WTC11 (cell line): Measurements from ENCODE around the gene TPM4. TPM values are rescaled to one million over a fixed set of nuclear protein-coding genes. Genes with fewer than 3 reads are reported as not detected.

Experiments used
- ATAC-seq: fragments of 200-7000 bp; cut with Tn5 transposase; 2 replicates; pipeline ENCODE4 v1.10.0; 2021; ENCODE audit warnings: mild to moderate bottlenecking, moderate library complexity
- CTCF ChIA-PET: fragments of 300-600 bp; sonication (Branson Sonifier 250); formaldehyde crosslinking; loops from one replicate; lab custom pipeline; 2021; ENCODE audit warnings: antibody characterized with exemption; lab: Charles Lee
- POLR2A ChIA-PET: fragments of 350-600 bp; sonication (Branson Sonifier 250); formaldehyde crosslinking; loops from one replicate; lab custom pipeline; 2021; ENCODE audit warnings: antibody characterized with exemption; lab: Charles Lee
- DNase-seq: peaks from one replicate; pipeline ENCODE4 v3.0.0; 2021; ENCODE audit warnings: low spot score
- H3K27ac Mint-ChIP-seq: 2 replicates; pipeline ENCODE4 v1.8.0; 2021; ENCODE audit warnings: mixed read lengths
- H3K27me3 Mint-ChIP-seq: 2 replicates; pipeline ENCODE4 v1.8.0; 2021; ENCODE audit warnings: low read depth, mild to moderate bottlenecking, moderate library complexity, mixed read lengths
- H3K36me3 Mint-ChIP-seq: 2 replicates; pipeline ENCODE4 v1.8.0; 2021; ENCODE audit warnings: mixed read lengths
- H3K4me1 Mint-ChIP-seq: 2 replicates; pipeline ENCODE4 v1.8.0; 2022; ENCODE audit warnings: mixed read lengths
- H3K4me3 Mint-ChIP-seq: 2 replicates; pipeline ENCODE4 v1.8.0; 2021; ENCODE audit warnings: mild to moderate bottlenecking, moderate library complexity, mixed read lengths
- H3K9me3 Mint-ChIP-seq: 2 replicates; pipeline ENCODE4 v1.8.0; 2021; ENCODE audit warnings: mixed read lengths
- ARID4B ChIP-seq: sonication (generic); formaldehyde crosslinking; IDR thresholded peaks from 2 replicates; pipeline ENCODE4 v1.8.0; 2023; ENCODE audit warnings: missing genetic modification reagents, mild to moderate bottlenecking, borderline replicate concordance
- CDX4 ChIP-seq: fragments of 250-450 bp; sonication (Bioruptor Pico); IDR thresholded peaks from 2 replicates; pipeline ENCODE4 v1.9.0; 2021; ENCODE audit warnings: moderate library complexity, mild to moderate bottlenecking, inconsistent platforms, borderline replicate concordance
- ERG ChIP-seq: fragments of 250-450 bp; sonication (Bioruptor Pico); IDR thresholded peaks from 2 replicates; pipeline ENCODE4 v1.8.0; 2021; ENCODE audit warnings: mild to moderate bottlenecking
- ETV6 ChIP-seq: sonication (generic); formaldehyde crosslinking; IDR thresholded peaks from 2 replicates; pipeline ENCODE4 v1.8.1; 2022; ENCODE audit warnings: mild to moderate bottlenecking, missing genetic modification reagents
- STAT6 ChIP-seq: sonication (generic); formaldehyde crosslinking; conservative IDR thresholded peaks from 2 replicates; pipeline ENCODE4 v1.8.1; 2023; ENCODE audit warnings: mild to moderate bottlenecking, low read depth, missing genetic modification reagents, moderate library complexity
- USF1 ChIP-seq: sonication (generic); formaldehyde crosslinking; IDR thresholded peaks from 2 replicates; pipeline ENCODE4 v1.8.0; 2022; ENCODE audit warnings: mild to moderate bottlenecking, missing genetic modification reagents
- ZBTB21 ChIP-seq: sonication (generic); formaldehyde crosslinking; IDR thresholded peaks from 2 replicates; pipeline ENCODE4 v1.8.1; 2023; ENCODE audit warnings: mild to moderate bottlenecking, missing genetic modification reagents, borderline replicate concordance
- ZNF263 ChIP-seq: sonication (generic); formaldehyde crosslinking; IDR thresholded peaks from 2 replicates; pipeline ENCODE4 v1.8.1; 2022; ENCODE audit warnings: low read depth, mild to moderate bottlenecking, moderate library complexity, missing genetic modification reagents
- ZNF317 ChIP-seq: sonication (generic); formaldehyde crosslinking; IDR thresholded peaks from 2 replicates; pipeline ENCODE4 v1.8.1; 2023; ENCODE audit warnings: low read depth, mild to moderate bottlenecking, moderate library complexity, missing genetic modification reagents, borderline replicate concordance
- ZNF416 ChIP-seq: fragments of 250-450 bp; sonication (Bioruptor Pico); IDR thresholded peaks from 2 replicates; pipeline ENCODE4 v1.9.0; 2021; ENCODE audit warnings: mild to moderate bottlenecking, inconsistent platforms
- ZNF425 ChIP-seq: fragments of 250-450 bp; sonication (Bioruptor Pico); conservative IDR thresholded peaks from 2 replicates; pipeline ENCODE4 v1.9.0; 2021; ENCODE audit warnings: mild to moderate bottlenecking
- ZNF512 ChIP-seq: sonication (generic); formaldehyde crosslinking; IDR thresholded peaks from 2 replicates; pipeline ENCODE4 v1.8.1; 2022; ENCODE audit warnings: missing genetic modification reagents, borderline replicate concordance
- total RNA-seq: library from RNA; stranded (reverse); gene quantifications from 3 replicates; pipeline ENCODE4 v1.2.3, GENCODE V29; 2021
- TF ChIP-seq, protein P1 (sequence below): sonication (generic); formaldehyde crosslinking; IDR thresholded peaks from 2 replicates; pipeline ENCODE4 v1.8.1; 2023; ENCODE audit warnings: mild to moderate bottlenecking, moderate library complexity, missing genetic modification reagents
- TF ChIP-seq, protein P2 (sequence below): sonication (generic); formaldehyde crosslinking; IDR thresholded peaks from 2 replicates; pipeline ENCODE4 v1.8.0; 2022; ENCODE audit warnings: mild to moderate bottlenecking, missing genetic modification reagents

TPM4 gene
- total RNA-seq, 1 experiment from 2014 or later = 302 TPM

DNA sequence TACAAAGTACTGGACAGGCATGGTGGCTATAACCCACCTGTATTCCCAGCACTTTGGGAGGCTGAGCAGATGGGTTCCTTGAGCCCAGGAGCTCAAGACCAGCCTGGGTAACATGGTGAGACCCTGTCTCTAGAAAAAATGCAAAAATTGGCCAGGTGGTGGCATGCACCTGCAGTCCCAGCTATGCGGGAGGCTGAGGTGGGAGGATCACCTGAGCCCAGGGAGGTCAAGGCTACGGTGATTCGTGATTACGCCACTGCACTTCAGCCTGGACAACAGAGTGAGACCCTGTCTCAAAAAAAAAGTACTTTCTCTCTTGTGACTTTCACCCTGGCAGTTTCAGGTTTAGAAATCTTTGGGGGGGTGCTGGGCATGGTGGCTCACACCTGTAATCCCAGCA lies 24.2 kb downstream of the TPM4 start:
- H3K36me3 Mint-ChIP-seq = peaks cover 64% of the 10 kb centered on the region
- no peak for ATAC-seq
- CTCF ChIA-PET = no interaction called here
- TF ChIP-seq ZNF416 (CRISPR knock-in tag) (no peak), CDX4 (CRISPR knock-in tag) (no peak), USF1 (CRISPR knock-in tag) (no peak), ARID4B (CRISPR knock-in tag) (no peak), ETV6 (CRISPR knock-in tag) (no peak), ERG (no peak), ZBTB21 (CRISPR knock-in tag) (no peak), ZNF263 (CRISPR knock-in tag) (no peak), ZNF317 (CRISPR knock-in tag) (no peak), ZNF425 (no peak), STAT6 (CRISPR knock-in tag) (no peak), ZNF512 (CRISPR knock-in tag) (no peak)
- TF ChIP-seq, protein P1, sequence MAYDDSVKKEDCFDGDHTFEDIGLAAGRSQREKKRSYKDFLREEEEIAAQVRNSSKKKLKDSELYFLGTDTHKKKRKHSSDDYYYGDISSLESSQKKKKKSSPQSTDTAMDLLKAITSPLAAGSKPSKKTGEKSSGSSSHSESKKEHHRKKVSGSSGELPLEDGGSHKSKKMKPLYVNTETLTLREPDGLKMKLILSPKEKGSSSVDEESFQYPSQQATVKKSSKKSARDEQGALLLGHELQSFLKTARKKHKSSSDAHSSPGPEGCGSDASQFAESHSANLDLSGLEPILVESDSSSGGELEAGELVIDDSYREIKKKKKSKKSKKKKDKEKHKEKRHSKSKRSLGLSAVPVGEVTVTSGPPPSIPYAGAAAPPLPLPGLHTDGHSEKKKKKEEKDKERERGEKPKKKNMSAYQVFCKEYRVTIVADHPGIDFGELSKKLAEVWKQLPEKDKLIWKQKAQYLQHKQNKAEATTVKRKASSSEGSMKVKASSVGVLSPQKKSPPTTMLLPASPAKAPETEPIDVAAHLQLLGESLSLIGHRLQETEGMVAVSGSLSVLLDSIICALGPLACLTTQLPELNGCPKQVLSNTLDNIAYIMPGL = no peak
- TF ChIP-seq, protein P2, sequence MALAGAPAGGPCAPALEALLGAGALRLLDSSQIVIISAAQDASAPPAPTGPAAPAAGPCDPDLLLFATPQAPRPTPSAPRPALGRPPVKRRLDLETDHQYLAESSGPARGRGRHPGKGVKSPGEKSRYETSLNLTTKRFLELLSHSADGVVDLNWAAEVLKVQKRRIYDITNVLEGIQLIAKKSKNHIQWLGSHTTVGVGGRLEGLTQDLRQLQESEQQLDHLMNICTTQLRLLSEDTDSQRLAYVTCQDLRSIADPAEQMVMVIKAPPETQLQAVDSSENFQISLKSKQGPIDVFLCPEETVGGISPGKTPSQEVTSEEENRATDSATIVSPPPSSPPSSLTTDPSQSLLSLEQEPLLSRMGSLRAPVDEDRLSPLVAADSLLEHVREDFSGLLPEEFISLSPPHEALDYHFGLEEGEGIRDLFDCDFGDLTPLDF = no peak

More for the DNA sequence above, 24.2 kb downstream of the TPM4 start:
- no peak for DNase-seq
- H3K4me1 Mint-ChIP-seq = no peaks in the 10 kb centered on the region
- H3K27ac Mint-ChIP-seq = no peak overlapping the region
- H3K4me3 Mint-ChIP-seq = no peak overlapping the region
- POLR2A ChIA-PET = no interaction called here
- H3K9me3 Mint-ChIP-seq = no peaks in the 10 kb centered on the region
- no peaks in the 10 kb centered on the region for H3K27me3 Mint-ChIP-seq
